GM10266 (cell line): ENCODE measurements around the gene TJP3.

ENCODE experiments used
- DNase-seq: peaks from one replicate; pipeline ENCODE4 v3.0.0; 2012; ENCODE audit errors: extremely low spot score
- CTCF ChIP-seq: IDR thresholded peaks from 2 replicates; pipeline ENCODE4 v1.5.1; 2012; ENCODE audit warnings: mild to moderate bottlenecking, low read depth; ENCODE audit not compliant: control insufficient read depth, insufficient read depth; ENCODE audit errors: missing control alignments

Gene TJP3

GRCh38 chr19:3774621-3775373, 66.6 kb downstream of the TJP3 start:
- no peak for TF ChIP-seq CTCF

GRCh38 chr19:3775374-3775711, 67.2 kb downstream of the TJP3 start:
- TF ChIP-seq CTCF: no peak
- no peak for DNase-seq

More at GRCh38 chr19:3774621-3775373, 66.6 kb downstream of the TJP3 start:
- no peak for DNase-seq

GRCh38 chr19:3775831-3776230, 67.6 kb downstream of the TJP3 start:
- DNase-seq: no peak

GRCh38 chr19:3776479-3777040, 68.4 kb downstream of the TJP3 start:
- DNase-seq: no peak
- TF ChIP-seq CTCF: no peak

More at GRCh38 chr19:3775831-3776230, 67.6 kb downstream of the TJP3 start:
- no peak for TF ChIP-seq CTCF

- TF ChIP-seq CTCF: no peak
- no peak for DNase-seq
Measured at GRCh38 chr19:3778104-3778867, 70.1 kb downstream of the TJP3 start.

GRCh38 chr19:3778899-3779723, 70.9 kb downstream of the TJP3 start:
- no peak for DNase-seq
- TF ChIP-seq CTCF: no peak
